Endothelial cell of umbilical vein (primary cell): ENCODE measurements around the gene SEMA4D. TPM values are rescaled to one million over a fixed set of nuclear protein-coding genes. Genes with fewer than 3 reads are reported as not detected.
"Not testable (repeated sequence)": the region's sequence is repeated elsewhere in the genome, so short reads cannot be mapped to it uniquely, and the experiment has no call there.

Experiments
- BruUV-seq: library from RNA; stranded (reverse); fragments of 400-500 nt; replicated peaks from 2 replicates; lab custom pipeline; 2021; lab: Mats Ljungman, UMichigan
- CTCF ChIA-PET: fragments of 300-600, 350-600 bp; sonication (Branson Sonifier 250); formaldehyde crosslinking; loops from one replicate; lab custom pipeline; 2021; ENCODE audit warnings: antibody characterized with exemption, inconsistent platforms; lab: Charles Lee
- POLR2A ChIA-PET: fragments of 300-600, 350-600 bp; sonication (Branson Sonifier 250); formaldehyde crosslinking; loops from one replicate; lab custom pipeline; 2021; ENCODE audit warnings: antibody characterized with exemption, inconsistent platforms; lab: Charles Lee
- DNase-seq: peaks from one replicate; pipeline ENCODE4 v3.0.0-alpha.2; 2011; ENCODE audit warnings: low read depth, low spot score
- FAIRE-seq: peaks from 2 replicates; lab custom pipeline; 2011; peaks lifted over from hg19 to GRCh38; lab: Jason Lieb, UNC
- H2AFZ ChIP-seq: 2 replicates; pipeline ENCODE4 v1.6.0; 2012; ENCODE audit warnings: low read depth, low read length, control low read depth, inconsistent platforms
- H3K27ac ChIP-seq: 2 replicates; pipeline ENCODE4 v1.5.1; 2011; ENCODE audit warnings: low read depth, mild to moderate bottlenecking, control low read depth, low read length, moderate library complexity; ENCODE audit not compliant: insufficient read depth
- H3K27me3 ChIP-seq, 2 experiments: 2 replicates each; pipeline versions ENCODE4 v1.6.0 to v1.6.1; 2011; ENCODE audit warnings: low read length in 2 of 2, mixed read lengths in 1 of 2; ENCODE audit not compliant: control insufficient read depth in 2 of 2, insufficient read depth in 2 of 2
- H3K36me3 ChIP-seq, 2 experiments: 2 replicates in 1 of 2; 3 replicates in 1 of 2; pipeline ENCODE4 v1.5.1; 2011; ENCODE audit warnings: low read length in 2 of 2, mild to moderate bottlenecking in 1 of 2, moderate library complexity in 1 of 2; ENCODE audit not compliant: control insufficient read depth in 2 of 2, insufficient read depth in 2 of 2; ENCODE audit errors: extremely low read depth in 1 of 2
- H3K4me1 ChIP-seq: 3 replicates; pipeline ENCODE4 v1.5.1; 2011; ENCODE audit warnings: mild to moderate bottlenecking, low read length; ENCODE audit not compliant: control insufficient read depth, insufficient read depth; ENCODE audit errors: extremely low read depth
- H3K4me2 ChIP-seq: 2 replicates; pipeline ENCODE4 v1.6.1; 2011; ENCODE audit warnings: low read length, control low read depth, mixed read lengths; ENCODE audit not compliant: insufficient read depth
- H3K4me3 ChIP-seq, 3 experiments: fragments of 200-600 bp in 1 of 3; sonication (generic), shearing (Covaris generic) in 1 of 3; replicated peaks in 1 of 3; 2 replicates each; pipeline ENCODE4 v1.5.1; 2011 to 2016; ENCODE audit warnings: control low read depth in 3 of 3, low read length in 3 of 3, mild to moderate bottlenecking in 2 of 3, inconsistent platforms in 1 of 3, low read depth in 1 of 3, moderate library complexity in 1 of 3; ENCODE audit not compliant: insufficient read depth in 1 of 3
- H3K79me2 ChIP-seq: 2 replicates; pipeline ENCODE4 v1.6.0; 2012; ENCODE audit warnings: low read length, inconsistent platforms; ENCODE audit not compliant: control insufficient read depth, insufficient read depth
- H3K9ac ChIP-seq: replicated peaks from 2 replicates; pipeline ENCODE3; 2011; ENCODE audit warnings: low read length, control low read depth; ENCODE audit not compliant: insufficient read depth; ENCODE audit errors: extremely low read depth
- H3K9me1 ChIP-seq: replicated peaks from 3 replicates; pipeline ENCODE4 v1.6.0; 2011; ENCODE audit warnings: mild to moderate bottlenecking, low read length; ENCODE audit not compliant: control insufficient read depth, insufficient read depth; ENCODE audit errors: extremely low read depth
- H3K9me3 ChIP-seq: replicated peaks from 2 replicates; pipeline ENCODE4 v1.5.1; 2012; ENCODE audit warnings: low read length, inconsistent platforms; ENCODE audit not compliant: control insufficient read depth, insufficient read depth
- H4K20me1 ChIP-seq: replicated peaks from 2 replicates; pipeline ENCODE3; 2011; ENCODE audit warnings: mild to moderate bottlenecking, low read length; ENCODE audit not compliant: control insufficient read depth, insufficient read depth; ENCODE audit errors: extremely low read depth
- CTCF ChIP-seq, 2 donors: IDR thresholded peaks; 1 replicate in 1 of 2; 2 replicates in 1 of 2; pipeline ENCODE4 v1.5.1; 2011; ENCODE audit warnings: low read length in 2 of 2, mild to moderate bottlenecking in 2 of 2, moderate library complexity in 2 of 2, control low read depth in 1 of 2, inconsistent platforms in 1 of 2, low read depth in 1 of 2; ENCODE audit not compliant: insufficient read depth in 1 of 2; ENCODE audit errors: extremely low read depth in 1 of 2
- EZH2 ChIP-seq: IDR thresholded peaks from 2 replicates; pipeline ENCODE4 v1.6.1; 2012; ENCODE audit warnings: borderline replicate concordance, low read depth, mild to moderate bottlenecking, moderate library complexity, low read length, inconsistent platforms; ENCODE audit not compliant: severe bottlenecking
- FOS ChIP-seq: IDR thresholded peaks from 2 replicates; pipeline ENCODE4 v1.6.1; 2011; ENCODE audit warnings: mild to moderate bottlenecking, low read length, moderate library complexity, borderline replicate concordance; ENCODE audit not compliant: insufficient read depth
- GATA2 ChIP-seq: IDR thresholded peaks from 2 replicates; pipeline ENCODE4 v1.7.0; 2011; ENCODE audit warnings: low read depth, mild to moderate bottlenecking, moderate library complexity, mixed read lengths, low read length; ENCODE audit not compliant: insufficient read length, insufficient read depth
- JUN ChIP-seq: IDR thresholded peaks from 2 replicates; pipeline ENCODE4 v1.6.1; 2011; ENCODE audit warnings: borderline replicate concordance, low read depth; ENCODE audit not compliant: insufficient read length, insufficient read depth
- MAX ChIP-seq: IDR thresholded peaks from 2 replicates; pipeline ENCODE4 v1.6.1; 2011; ENCODE audit not compliant: insufficient read depth, insufficient read length
- MYC ChIP-seq: IDR thresholded peaks from one replicate; pipeline ENCODE4 v1.6.1; 2011; ENCODE audit warnings: mild to moderate bottlenecking, low read depth, low read length
- POLR2A ChIP-seq: IDR thresholded peaks from 2 replicates; pipeline ENCODE4 v1.6.1; 2012; ENCODE audit warnings: low read depth, mild to moderate bottlenecking, control low read depth, low read length
- POLR2AphosphoS5 ChIP-seq: IDR thresholded peaks from 2 replicates; pipeline ENCODE4 v1.6.1; 2012; ENCODE audit warnings: low read depth, mild to moderate bottlenecking, control low read depth, low read length, moderate library complexity; ENCODE audit not compliant: insufficient read depth
- dilution Hi-C: fragments of 300-500 bp; cut with MboI; formaldehyde crosslinking; loops from one replicate; pipeline ENCODE4 v1.15.0; 2019; ENCODE audit warnings: low sequenced_read_pairs; ENCODE audit not compliant: extremely low pct_ligation_motif_present
- intact Hi-C: fragments of 100-400 bp; cut with micrococcal nuclease; formaldehyde crosslinking; loops from one replicate; pipeline ENCODE4 v1.10.0; 2022
- polyA plus RNA-seq, 4 experiments: library from polyadenylated mRNA; depleted of rRNA in 3 of 4; stranded (reverse) in 3 of 4; unstranded in 1 of 4; fragments of >200 nt; gene quantifications; 2 replicates each; pipeline versions ENCODE4 v1.2.1 to v1.2.3, GENCODE V29; 2011 to 2012; ENCODE audit warnings: missing spikeins in 1 of 4
- total RNA-seq: library from RNA; stranded (reverse); gene quantifications from 2 replicates; pipeline ENCODE4 v1.2.3, GENCODE V29; 2021

SEMA4D gene
- total and polyA plus RNA-seq, 2 donors (not counting 3 experiments of a cell fraction or from before 2014, with no cell fraction given): 3.9 to 15.7 TPM

DNA sequence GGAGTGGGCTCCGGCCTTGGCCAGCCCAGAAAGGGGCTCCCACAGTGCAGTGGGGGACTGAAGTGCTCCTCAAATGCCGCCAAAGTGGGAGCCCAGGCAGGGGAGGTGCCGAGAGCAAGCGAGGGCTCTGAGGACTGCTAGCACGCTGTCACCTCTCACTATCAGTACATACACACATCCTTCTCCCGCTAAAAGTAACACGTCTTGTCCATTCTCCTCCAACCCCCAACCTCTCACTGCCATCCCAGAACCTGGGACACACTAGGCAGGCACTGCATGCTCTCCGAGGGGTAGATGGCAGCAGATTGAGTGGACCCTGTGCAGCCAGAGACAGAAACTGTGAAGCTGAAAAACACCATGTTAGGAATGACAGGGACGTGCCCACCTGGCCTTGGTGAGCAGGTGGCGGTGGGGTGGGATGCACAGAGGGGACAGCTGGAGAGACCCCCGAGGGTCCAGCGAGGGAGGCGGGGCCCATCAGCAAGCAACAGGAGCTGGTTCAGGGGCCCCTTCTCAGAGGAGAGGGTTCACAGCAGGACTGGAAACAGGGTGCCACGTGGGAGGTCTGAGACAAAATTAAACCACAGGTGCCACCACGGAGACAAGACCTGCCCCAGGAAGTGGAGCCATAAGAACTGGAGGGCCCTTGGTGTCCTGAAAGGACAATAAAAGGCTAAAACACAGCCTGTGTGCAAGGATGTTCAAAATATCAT, 16.9 kb downstream of the SEMA4D start:
- ChIA-PET POLR2A (no interaction called here), CTCF (no interaction called here)
- no TSS peak for BruUV-seq
- peaks cover 25% of the 10 kb centered on the region for H3K4me1 ChIP-seq
- dilution Hi-C loops (no loop called here), intact Hi-C loops (no loop called here)
- H3K27ac ChIP-seq: no peak overlapping the region
- H2AFZ ChIP-seq: no peak overlapping the region
- no peaks in the 10 kb centered on the region for H3K27me3 ChIP-seq
- no peak overlapping the region for H3K4me3 ChIP-seq
- no peaks in the 10 kb centered on the region for H3K9me3 ChIP-seq
- H3K4me2 ChIP-seq: no peak overlapping the region
- no peak for FAIRE-seq
- H3K79me2 ChIP-seq: peaks cover 3% of the 10 kb centered on the region
- no peaks in the 10 kb centered on the region for H3K36me3 ChIP-seq
- no peaks in the 10 kb centered on the region for H3K9me1 ChIP-seq
- H3K9ac ChIP-seq: no peak overlapping the region
- DNase-seq: no peak
- TF ChIP-seq FOS: no peak
- no peak for TF ChIP-seq MYC
- no peak for TF ChIP-seq POLR2AphosphoS5
- TF ChIP-seq GATA2: no peak
- TF ChIP-seq CTCF (IDR thresholded peaks at IDR 0.05; ENCODE audit: extremely low read depth in 1 of 2, insufficient read depth in 1 of 2, low read depth in 1 of 2, low read length in 2 of 2): no peak
- TF ChIP-seq POLR2A: no peak
- no peak for TF ChIP-seq MAX
- TF ChIP-seq JUN: no peak
- no peak for TF ChIP-seq EZH2
- H4K20me1 ChIP-seq: no peaks in the 10 kb centered on the region

- H3K9me1 ChIP-seq, dilution Hi-C loops, H3K36me3 ChIP-seq, H3K9ac ChIP-seq, FAIRE-seq, H3K9me3 ChIP-seq, H3K27ac ChIP-seq, BruUV-seq, CTCF ChIA-PET, H3K27me3 ChIP-seq, H4K20me1 ChIP-seq, POLR2A ChIA-PET, H3K79me2 ChIP-seq, H2AFZ ChIP-seq, DNase-seq, H3K4me3 ChIP-seq, H3K4me2 ChIP-seq, intact Hi-C loops: not testable (repeated sequence)
- peaks cover 25% of the 10 kb centered on the region for H3K4me1 ChIP-seq
Observed at GRCh38 chr9:89480372-89480771, 17.5 kb downstream of the SEMA4D start.
